Activated CD4-positive, alpha-beta T cell treated with anti-CD3 and anti-CD28 coated beads for 36 hours (primary cell): ENCODE measurements around the gene ABHD17A. TPM values are rescaled to one million over a fixed set of nuclear protein-coding genes. Genes with fewer than 3 reads are reported as not detected.

Experiments
- ATAC-seq: fragments of 200-7000 bp; cut with Tn5 transposase; one replicate; pipeline ENCODE4 v1.10.0; 2021; ENCODE audit warnings: mild to moderate bottlenecking, moderate library complexity
- CTCF ChIA-PET: fragments of 350-600 bp; sonication (Branson Sonifier 250); formaldehyde crosslinking; loops from one replicate; lab custom pipeline; 2021; ENCODE audit warnings: antibody characterized with exemption; lab: Charles Lee
- POLR2A ChIA-PET: fragments of 350-600 bp; sonication (Branson Sonifier 250); formaldehyde crosslinking; loops from one replicate; lab custom pipeline; 2021; ENCODE audit warnings: antibody characterized with exemption, inconsistent platforms; lab: Charles Lee
- DNase-seq: peaks from one replicate; pipeline ENCODE4 v3.0.0-alpha.2; 2020
- H3K27ac Mint-ChIP-seq: one replicate; pipeline ENCODE4 v1.8.0; 2021; ENCODE audit warnings: mixed read lengths
- H3K27me3 Mint-ChIP-seq: one replicate; pipeline ENCODE4 v1.8.0; 2021; ENCODE audit warnings: mixed read lengths
- H3K36me3 Mint-ChIP-seq: one replicate; pipeline ENCODE4 v1.8.0; 2021; ENCODE audit warnings: low read depth, mixed read lengths
- H3K4me1 Mint-ChIP-seq: one replicate; pipeline ENCODE4 v1.8.0; 2021; ENCODE audit warnings: mixed read lengths
- H3K4me3 Mint-ChIP-seq: one replicate; pipeline ENCODE4 v1.8.0; 2021; ENCODE audit warnings: mild to moderate bottlenecking, moderate library complexity, mixed read lengths
- H3K9me3 Mint-ChIP-seq: one replicate; pipeline ENCODE4 v1.8.0; 2021; ENCODE audit warnings: low read depth, mixed read lengths
- intact Hi-C, 2 experiments: fragments of 100-400 bp; cut with DNase I in 1 of 2; cut with micrococcal nuclease in 1 of 2; formaldehyde crosslinking; loops; one replicate each; pipeline versions ENCODE4 v1.14.2 to v1.15.1; 2022 to 2024; cut with DNase I, micrococcal nuclease
- total RNA-seq, 2 experiments: library from RNA; stranded (reverse); gene quantifications; one replicate each; pipeline ENCODE4 v1.2.3, GENCODE V29; 2021

The ABHD17A gene
- total RNA-seq, 2 experiments from 2014 or later = 84.5 to 88.5 TPM

GRCh38 chr19:1863638-1864479 is 21.4 kb downstream of the ABHD17A start:
- Mint-ChIP-seq H3K9me3 (no peaks in the 10 kb centered on the region), H3K27ac (peak overlapping the region; percentile 72), H3K36me3 (peaks cover 8% of the 10 kb centered on the region), H3K4me1 (peaks cover 37% of the 10 kb centered on the region), H3K4me3 (peak overlapping the region; percentile 68), H3K27me3 (no peaks in the 10 kb centered on the region)
- DNase-seq = peak; percentile 97
- POLR2A ChIA-PET = interaction anchor here (0.9 to 1.0 kb wide), 2 partner anchors 11 to 13 kb away, joined by 3 to 4 read pairs; no protein-coding TSS in a partner anchor
- ATAC-seq = peak; percentile 75
- intact Hi-C loops = loop anchor here (1.0 to 5.0 kb wide), 23 partner anchors 9 to 1642 kb away; partner anchors contain the start of genes ADAT3 (in 2 of the 2), REXO1 (in 2 of the 2), SCAMP4 (in 2 of the 2) and ABHD17A (in 1 of the 2)
- CTCF ChIA-PET = interaction anchor here (1.0 to 1.7 kb wide), 2 partner anchors 11 to 22 kb away, joined by 3 to 8 read pairs; partner anchors contain the start of gene ABHD17A

GRCh38 chr19:1863328-1863637 is 22.0 kb downstream of the ABHD17A start, which contains the start of gene KLF16:
Gene KLF16 (minus strand): TSS chr19:1863579. CDS start chr19:1863497, 82 bp downstream.
- DNase-seq = no peak
- H3K27ac Mint-ChIP-seq = peak within 1 kb of the TSS; percentile 92

GRCh38 chr19:1862424-1863327 is 22.6 kb downstream of the ABHD17A start:
- H3K4me3 Mint-ChIP-seq = peak overlapping the region; percentile 92
- peaks cover 45% of the 10 kb centered on the region for H3K4me1 Mint-ChIP-seq
- ATAC-seq = no peak
- peak overlapping the region; percentile 92 for H3K27ac Mint-ChIP-seq
- no peaks in the 10 kb centered on the region for H3K9me3 Mint-ChIP-seq
- ChIA-PET CTCF (no interaction called here), POLR2A (no interaction called here)
- DNase-seq = peak; percentile 72
- no peaks in the 10 kb centered on the region for H3K36me3 Mint-ChIP-seq
- no peaks in the 10 kb centered on the region for H3K27me3 Mint-ChIP-seq
- intact Hi-C loops = loop anchor here (1.0 to 5.0 kb wide), 11 partner anchors 7 to 1182 kb away; partner anchors contain the start of genes CIRBP (in 1 of the 2), DOT1L (in 1 of the 2), MBD3 (in 1 of the 2) and PTBP1 (in 1 of the 2)

More at GRCh38 chr19:1863328-1863637, 22.0 kb downstream of the ABHD17A start, which contains the start of gene KLF16:
- POLR2A ChIA-PET = no interaction called here
- intact Hi-C loops = loop anchor here (1.0 to 5.0 kb wide), 11 partner anchors 8 to 1182 kb away; partner anchors contain the start of genes CIRBP (in 1 of the 2), DOT1L (in 1 of the 2), MBD3 (in 1 of the 2) and PTBP1 (in 1 of the 2)
- CTCF ChIA-PET = no interaction called here
- Mint-ChIP-seq H3K4me3 (peak within 1 kb of the TSS; percentile 92), H3K36me3 (peaks cover 4% of the 10 kb centered on the region), H3K27me3 (no peaks in the 10 kb centered on the region), H3K4me1 (peaks cover 40% of the 10 kb centered on the region), H3K9me3 (no peaks in the 10 kb centered on the region)
- ATAC-seq = peak; percentile 2

GRCh38 chr19:1862068-1862423 is 23.2 kb downstream of the ABHD17A start:
- DNase-seq = no peak
- POLR2A ChIA-PET = no interaction called here
- peaks cover 46% of the 10 kb centered on the region for H3K4me1 Mint-ChIP-seq

GRCh38 chr19:1861599-1862031 is 23.7 kb downstream of the ABHD17A start:
- Mint-ChIP-seq H3K4me3 (peak overlapping the region; percentile 92), H3K4me1 (peaks cover 43% of the 10 kb centered on the region), H3K27me3 (no peaks in the 10 kb centered on the region), H3K27ac (peak overlapping the region; percentile 34), H3K36me3 (no peaks in the 10 kb centered on the region), H3K9me3 (no peaks in the 10 kb centered on the region)
- DNase-seq = no peak
- intact Hi-C loops = loop anchor here (2.0 to 5.0 kb wide), 6 partner anchors 13 to 1181 kb away; partner anchors contain the start of genes CIRBP (in 1 of the 2), MBD3 (in 1 of the 2), PTBP1 (in 1 of the 2) and REXO1 (in 1 of the 2)
- CTCF ChIA-PET = interaction anchor here (0.6 kb wide), 1 partner anchor 36 kb away, joined by 4 read pairs; no protein-coding TSS in a partner anchor
- POLR2A ChIA-PET = no interaction called here
- no peak for ATAC-seq

More at GRCh38 chr19:1862068-1862423, 23.2 kb downstream of the ABHD17A start:
- CTCF ChIA-PET = no interaction called here
- no peak for ATAC-seq
- no peaks in the 10 kb centered on the region for H3K36me3 Mint-ChIP-seq
- no peaks in the 10 kb centered on the region for H3K27me3 Mint-ChIP-seq
- intact Hi-C loops = loop anchor here (2.0 to 5.0 kb wide), 6 partner anchors 13 to 1181 kb away; partner anchors contain the start of genes CIRBP (in 1 of the 2), MBD3 (in 1 of the 2), PTBP1 (in 1 of the 2) and REXO1 (in 1 of the 2)
- peak overlapping the region; percentile 92 for H3K4me3 Mint-ChIP-seq
- no peaks in the 10 kb centered on the region for H3K9me3 Mint-ChIP-seq
- peak overlapping the region; percentile 92 for H3K27ac Mint-ChIP-seq

- H3K36me3 Mint-ChIP-seq = no peaks in the 10 kb centered on the region
- H3K9me3 Mint-ChIP-seq = no peaks in the 10 kb centered on the region
- POLR2A ChIA-PET = no interaction called here
- H3K27me3 Mint-ChIP-seq = no peaks in the 10 kb centered on the region
- peak overlapping the region; percentile 34 for H3K27ac Mint-ChIP-seq
- no peak for ATAC-seq
- intact Hi-C loops = loop anchor here in 1 of 2 experiments (5.0 kb wide), 4 partner anchors 201 to 1064 kb away; partner anchors contain the start of genes CIRBP, MBD3 and PTBP1
- DNase-seq = no peak
- CTCF ChIA-PET = interaction anchor here (0.6 kb wide), 2 partner anchors 37 to 290 kb away, joined by 3 to 4 read pairs; no protein-coding TSS in a partner anchor
- peak overlapping the region; percentile 92 for H3K4me3 Mint-ChIP-seq
- peaks cover 46% of the 10 kb centered on the region for H3K4me1 Mint-ChIP-seq
Measured at GRCh38 chr19:1860821-1861598, 24.3 kb downstream of the ABHD17A start.

GRCh38 chr19:1860042-1860775 is 25.1 kb downstream of the ABHD17A start:
- ATAC-seq = no peak
- ChIA-PET POLR2A (no interaction called here), CTCF (interaction anchor here (0.6 kb wide), 1 partner anchor 289 kb away, joined by 3 read pairs; no protein-coding TSS in a partner anchor)
- Mint-ChIP-seq H3K9me3 (no peaks in the 10 kb centered on the region), H3K27me3 (no peaks in the 10 kb centered on the region), H3K4me1 (peaks cover 48% of the 10 kb centered on the region), H3K4me3 (peak overlapping the region; percentile 12), H3K36me3 (no peaks in the 10 kb centered on the region), H3K27ac (no peak overlapping the region)
- intact Hi-C loops = loop anchor here in 1 of 2 experiments (5.0 kb wide), 4 partner anchors 202 to 1063 kb away; partner anchors contain the start of genes CIRBP, MBD3 and PTBP1
- peak; percentile 83 for DNase-seq

- Mint-ChIP-seq H3K36me3 (no peaks in the 10 kb centered on the region), H3K27me3 (no peaks in the 10 kb centered on the region), H3K4me3 (peak overlapping the region; percentile 8), H3K9me3 (no peaks in the 10 kb centered on the region), H3K27ac (no peak overlapping the region), H3K4me1 (peaks cover 57% of the 10 kb centered on the region)
- ChIA-PET POLR2A (no interaction called here), CTCF (no interaction called here)
- intact Hi-C loops = loop anchor here in 1 of 2 experiments (10.0 kb wide), 1 partner anchor 795 kb away; the partner anchor contains the start of gene ARHGAP45
- DNase-seq (no peak), ATAC-seq (no peak)
Measured at GRCh38 chr19:1859331-1859781, 25.9 kb downstream of the ABHD17A start.

GRCh38 chr19:1858412-1859081 is 26.7 kb downstream of the ABHD17A start:
- Mint-ChIP-seq H3K36me3 (no peaks in the 10 kb centered on the region), H3K27me3 (no peaks in the 10 kb centered on the region), H3K9me3 (no peaks in the 10 kb centered on the region), H3K27ac (peak overlapping the region; percentile 47), H3K4me3 (no peak overlapping the region), H3K4me1 (peaks cover 58% of the 10 kb centered on the region)
- DNase-seq = no peak
- intact Hi-C loops = loop anchor here in 1 of 2 experiments (10.0 kb wide), 1 partner anchor 794 kb away; the partner anchor contains the start of gene ARHGAP45
- ChIA-PET POLR2A (no interaction called here), CTCF (interaction anchor here (0.6 to 0.7 kb wide), 2 partner anchors 196 to 371 kb away, joined by 3 to 4 read pairs; no protein-coding TSS in a partner anchor)
- ATAC-seq = no peak
